ENCODE measurements around the gene TTC39B.

TTC39B gene

DNA sequence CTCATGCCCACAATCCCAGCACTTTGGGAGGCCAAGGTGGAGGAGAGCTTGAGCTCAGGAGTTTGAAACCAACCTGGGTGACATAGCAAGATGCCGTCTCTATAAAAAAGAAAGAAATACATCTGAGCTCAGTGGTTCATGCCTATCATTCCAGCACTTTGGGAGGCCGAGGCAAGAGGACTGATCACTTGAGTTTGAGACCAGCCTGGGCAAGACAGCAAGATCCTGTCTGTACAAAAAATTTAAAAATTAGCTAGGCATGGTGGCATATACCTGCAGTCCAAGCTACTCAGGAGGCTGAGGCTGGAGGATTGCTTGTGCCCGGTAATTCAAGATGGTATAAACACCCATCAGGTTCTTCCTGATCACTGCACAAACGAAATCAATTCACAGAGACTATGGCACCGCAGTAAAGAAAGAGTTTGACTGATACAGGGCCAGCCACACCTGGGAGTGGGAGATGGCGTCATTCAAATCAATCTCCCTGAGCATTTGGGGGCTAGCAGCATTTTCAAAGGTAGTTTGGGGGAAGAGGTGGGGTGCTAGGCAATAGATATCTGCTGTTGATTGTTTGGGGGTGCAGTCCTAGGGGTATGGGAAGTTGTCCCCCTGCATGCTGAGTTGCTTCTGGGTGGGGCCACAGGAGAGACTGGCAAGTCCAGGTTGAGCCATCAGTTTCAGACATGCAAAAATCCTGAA, 169.2 kb downstream of the TTC39B start:
- no peak for DNase-seq (ENCODE audit: extremely low read depth in 1 of 2, low read depth in 1 of 2)

DNA sequence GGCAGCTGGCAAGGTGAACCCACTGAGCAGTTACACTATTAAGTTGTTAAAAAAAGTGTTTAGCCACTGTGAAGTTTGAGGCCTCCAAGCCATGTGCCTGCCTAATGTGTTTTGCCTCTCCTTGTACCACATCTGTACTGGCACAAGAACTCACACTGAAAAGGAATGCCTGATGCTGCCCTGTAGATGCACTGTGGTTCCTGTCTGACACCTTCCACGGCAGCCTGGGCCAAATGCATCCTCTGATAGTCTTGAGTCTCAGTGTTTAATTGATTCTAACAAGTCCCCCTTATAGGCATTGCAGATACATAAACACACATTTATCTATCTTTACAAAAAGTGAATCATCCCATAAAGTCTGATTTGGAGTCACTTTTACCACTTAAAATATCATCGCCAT, 169.9 kb downstream of the TTC39B start:
- no peak for DNase-seq (ENCODE audit: extremely low read depth in 1 of 2, low read depth in 1 of 2)

DNA sequence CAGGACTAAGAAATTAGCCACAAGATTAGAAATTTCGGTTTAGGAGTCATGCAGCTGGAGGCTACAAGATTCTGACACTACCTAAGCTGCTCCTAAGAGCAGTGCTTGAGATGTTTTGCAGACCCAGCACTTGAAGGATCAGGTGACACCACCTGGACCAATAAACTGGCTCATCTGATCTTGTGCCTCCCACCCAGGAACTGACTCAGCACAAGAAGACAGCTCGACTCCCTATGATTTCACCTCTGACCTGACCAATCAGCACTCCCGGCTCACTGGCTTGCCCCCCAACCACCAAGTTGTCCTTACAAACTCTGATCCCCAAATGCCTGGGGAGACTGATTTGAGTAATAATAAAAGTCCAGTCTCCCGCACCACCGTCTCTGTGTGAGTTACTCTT, 170.4 kb downstream of the TTC39B start:
- DNase-seq (ENCODE audit: extremely low read depth in 1 of 2, low read depth in 1 of 2), result peak in 1 of 2 donors; percentile 9

DNA sequence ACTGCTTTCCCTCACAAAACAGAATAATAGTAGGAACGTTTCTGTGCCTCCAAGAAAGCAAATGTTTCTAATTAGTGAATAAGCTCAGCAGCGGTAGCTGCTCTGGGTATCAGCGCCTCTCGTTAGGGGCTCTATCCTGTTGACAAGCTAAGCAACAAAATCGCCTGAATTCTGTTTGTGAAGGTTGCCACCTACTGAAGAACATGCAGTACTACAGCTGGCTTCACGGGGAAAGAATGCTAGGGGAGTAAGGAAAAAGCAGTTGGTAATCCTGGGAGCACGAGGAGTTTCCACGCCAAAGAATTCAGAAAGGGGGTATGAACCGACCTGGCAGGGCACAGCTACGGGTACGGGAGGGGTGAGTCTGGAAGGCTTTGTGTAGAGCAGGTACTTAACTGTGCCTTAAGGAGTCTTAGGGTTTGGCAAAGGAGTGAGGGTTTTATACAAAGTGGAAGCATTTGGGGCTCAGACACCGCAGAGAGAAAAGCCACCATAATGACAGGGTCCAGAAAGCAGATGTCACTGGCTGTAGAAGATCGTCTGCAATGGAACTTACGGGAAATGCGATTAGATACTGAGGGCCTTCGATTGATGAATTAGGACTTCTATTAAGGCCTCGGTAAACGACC, 171.7 kb downstream of the TTC39B start:
- peak in 1 of 2 donors; percentile 8 for DNase-seq (ENCODE audit: extremely low read depth in 1 of 2, low read depth in 1 of 2)

DNA sequence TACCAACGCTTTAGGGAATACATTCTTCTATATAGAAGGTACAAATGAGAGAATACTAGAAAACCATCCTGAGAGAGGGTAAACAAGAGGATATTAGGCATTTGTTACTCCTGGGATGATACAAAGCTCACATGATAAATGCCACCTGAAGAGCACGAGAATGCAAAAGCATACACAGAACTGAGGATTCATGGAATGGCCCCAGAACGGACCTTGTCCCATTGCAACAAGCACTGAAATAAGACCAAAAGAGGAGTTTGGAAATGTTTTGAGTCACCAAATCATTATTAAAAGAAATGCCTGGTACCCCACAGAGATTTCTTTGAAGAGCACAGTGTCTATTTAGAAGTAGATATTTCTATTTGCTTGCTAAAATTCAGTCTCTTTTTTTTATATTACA, 173.5 kb downstream of the TTC39B start:
- no peak for DNase-seq (ENCODE audit: extremely low read depth in 1 of 2, low read depth in 1 of 2)

DNA sequence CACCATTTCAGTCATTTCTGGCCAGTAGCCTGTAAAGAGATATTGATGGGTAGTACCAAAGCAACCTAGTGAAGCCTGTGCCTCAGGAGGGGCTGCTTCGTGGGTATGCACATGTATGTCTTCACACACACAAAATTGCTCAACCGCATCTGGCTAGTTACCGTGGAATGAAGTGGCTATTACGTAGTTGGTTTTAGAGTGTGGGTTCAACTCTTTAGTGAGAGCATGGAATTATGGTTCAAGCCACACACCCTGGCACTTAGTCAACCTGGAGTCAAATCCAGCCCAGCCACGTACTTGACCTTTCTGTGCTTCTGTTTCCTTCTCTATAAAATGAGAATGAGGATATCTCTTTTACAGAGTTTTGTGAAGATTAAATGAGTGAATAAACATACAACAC, 174.9 kb downstream of the TTC39B start:
- DNase-seq (ENCODE audit: extremely low read depth in 1 of 2, low read depth in 1 of 2), result no peak

DNA sequence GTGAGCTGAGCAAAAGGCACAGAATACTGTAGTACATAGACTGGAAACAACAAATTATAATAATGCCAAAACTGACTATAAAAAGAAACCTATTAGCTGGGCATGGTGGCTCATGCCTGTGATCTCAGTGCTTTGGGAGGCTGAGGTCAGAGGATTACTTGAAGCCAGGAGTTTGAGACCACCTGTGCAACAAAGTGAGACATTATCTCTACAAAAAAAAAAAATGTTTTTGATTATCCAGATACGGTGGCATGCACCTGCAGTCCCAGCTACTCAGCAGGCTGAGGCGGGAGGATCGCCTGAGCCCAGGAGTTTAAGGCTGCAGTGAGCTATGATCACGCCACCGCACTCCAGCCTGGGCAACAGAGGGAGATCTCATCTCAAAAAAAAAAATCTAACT, 175.9 kb downstream of the TTC39B start:
- no peak for DNase-seq (ENCODE audit: extremely low read depth in 1 of 2, low read depth in 1 of 2)

DNA sequence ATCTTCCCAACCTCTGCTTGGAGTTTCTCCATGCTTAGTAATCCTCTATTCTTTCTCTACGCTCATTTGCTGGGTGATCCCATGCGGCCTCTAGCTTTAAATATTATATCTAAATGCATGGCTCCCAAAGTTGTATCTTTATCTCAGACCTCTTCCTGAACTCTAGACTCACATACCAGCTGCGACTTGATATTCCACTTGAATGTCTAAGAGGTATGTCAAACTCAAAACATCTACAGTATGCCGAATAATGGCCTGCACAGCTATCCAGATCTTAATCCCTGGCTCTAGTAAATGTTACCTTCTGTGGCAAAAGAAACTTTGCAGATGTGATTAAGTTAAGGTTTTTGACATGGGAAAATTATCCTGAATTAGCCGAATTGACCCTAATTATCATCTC, 179.2 kb downstream of the TTC39B start:
- DNase-seq (ENCODE audit: extremely low read depth in 1 of 2, low read depth in 1 of 2), result no peak

DNA sequence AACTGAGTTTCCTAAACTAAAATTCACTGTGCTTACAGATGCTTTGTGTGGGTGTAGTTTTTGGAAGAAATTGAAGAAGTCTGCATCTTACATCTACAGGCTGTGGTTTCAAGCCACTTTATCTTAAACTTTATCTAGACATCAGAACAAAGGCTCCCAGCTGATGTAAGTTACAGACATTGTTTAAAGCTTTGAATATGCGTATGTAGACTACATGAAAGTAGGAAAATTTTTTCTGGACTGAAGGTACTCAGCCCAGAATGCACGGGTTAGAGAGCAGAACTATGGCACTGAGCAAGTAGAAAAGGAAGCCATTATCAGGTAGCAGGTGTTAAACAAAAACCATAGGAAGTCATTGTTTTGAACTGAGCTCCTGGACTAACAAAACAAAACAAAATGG, 185.4 kb downstream of the TTC39B start:
- DNase-seq (ENCODE audit: extremely low read depth in 1 of 2, low read depth in 1 of 2), result no peak

DNA sequence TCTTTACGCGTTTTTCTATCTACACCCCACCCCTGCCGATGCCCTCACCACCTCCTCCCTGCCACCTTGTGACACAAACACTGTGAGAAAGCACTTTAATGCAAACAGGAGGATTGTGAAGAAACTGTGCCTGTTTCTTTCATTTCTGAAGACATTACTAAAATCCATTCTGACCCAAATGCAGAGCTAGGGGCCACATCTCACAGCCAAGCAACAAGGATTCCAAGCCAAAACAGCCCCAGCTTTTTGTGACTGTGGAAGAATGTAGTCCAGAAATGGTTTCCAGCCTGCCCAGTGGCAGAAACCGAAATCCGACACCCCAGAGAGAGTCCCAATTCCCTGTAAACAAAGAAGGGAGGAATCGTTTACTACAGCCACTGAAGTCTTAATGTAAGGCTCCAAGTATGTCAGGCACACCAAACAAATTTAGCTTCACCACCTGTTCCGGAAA, 190.9 kb downstream of the TTC39B start:
- no peak for DNase-seq (ENCODE audit: extremely low read depth in 1 of 2, low read depth in 1 of 2)

DNA sequence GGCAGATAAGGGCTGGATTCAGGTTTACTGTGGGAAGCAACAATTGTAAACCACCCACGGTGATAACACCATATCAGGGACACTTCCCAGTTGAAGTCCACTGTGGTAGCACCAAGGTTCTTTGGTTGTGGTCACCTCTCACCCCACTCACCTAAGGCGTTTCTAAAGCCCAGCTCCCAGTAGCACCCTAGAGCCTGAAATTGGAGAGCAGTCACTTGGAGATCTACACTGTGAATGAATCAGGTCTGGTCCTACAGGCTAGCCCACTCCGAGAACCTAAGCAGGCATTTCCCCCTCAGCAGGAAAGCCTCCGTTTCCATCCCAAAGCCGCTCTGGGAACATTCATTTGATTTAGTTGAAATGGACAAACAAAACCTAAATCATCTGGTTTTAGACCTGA, 191.3 kb downstream of the TTC39B start:
- no peak for DNase-seq (ENCODE audit: extremely low read depth in 1 of 2, low read depth in 1 of 2)

DNA sequence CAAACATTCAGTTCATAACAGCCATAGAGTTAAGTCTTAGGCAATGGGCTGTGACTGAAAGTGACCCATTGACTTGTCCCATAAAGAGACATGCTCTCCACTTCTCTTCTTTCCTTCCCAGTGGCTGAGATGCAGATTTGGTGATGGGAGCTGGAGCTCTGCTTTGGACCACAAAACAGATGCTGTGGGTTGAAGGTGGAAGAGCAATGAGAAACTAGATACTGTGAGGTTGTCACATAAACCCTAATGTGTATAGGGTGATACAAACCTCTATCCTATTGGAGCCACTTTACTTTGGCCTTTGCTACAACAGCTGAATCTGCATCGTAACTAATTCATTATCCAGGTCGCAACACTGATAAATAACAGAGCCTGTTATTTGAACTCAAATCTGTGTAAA, 192.0 kb downstream of the TTC39B start:
- no peak for DNase-seq (ENCODE audit: extremely low read depth in 1 of 2, low read depth in 1 of 2)

All from stimulated activated CD8-positive, alpha-beta memory T cell treated with anti-CD3 and anti-CD28 coated beads, Interleukin-7, amount 100 ng/mL, for 48 hours (primary cell).